ENCODE results near the gene PRKCB.
A peak's percentile ranks its signal among the peaks of the same experiment; 100 is the strongest.

Gene PRKCB

GRCh38 chr16:23867566-23867965, 31.8 kb downstream of the PRKCB start:
- DNase-seq: no peak

GRCh38 chr16:23868136-23868535, 32.4 kb downstream of the PRKCB start:
- DNase-seq: no peak

GRCh38 chr16:23869052-23869451, 33.3 kb downstream of the PRKCB start:
- DNase-seq: no peak

- no peak for DNase-seq
These were observed 36.1 kb downstream of the PRKCB start for GRCh38 chr16:23871924-23872323.

GRCh38 chr16:23874613-23875294, 39.0 kb downstream of the PRKCB start:
- DNase-seq: peak; percentile 52

- DNase-seq: no peak
These were observed 40.6 kb downstream of the PRKCB start for GRCh38 chr16:23876256-23876896.

- DNase-seq: peak; percentile 61
These were observed 41.6 kb downstream of the PRKCB start for GRCh38 chr16:23877107-23878070.

GRCh38 chr16:23879735-23880373, 44.1 kb downstream of the PRKCB start:
- DNase-seq: no peak

GRCh38 chr16:23889189-23889588, 53.4 kb downstream of the PRKCB start:
- no peak for DNase-seq

GRCh38 chr16:23893986-23894385, 58.2 kb downstream of the PRKCB start:
- no peak for DNase-seq

- no peak for DNase-seq
These were observed 59.3 kb downstream of the PRKCB start for GRCh38 chr16:23895052-23895451.

- peak; percentile 42 for DNase-seq
These were observed 61.3 kb downstream of the PRKCB start for GRCh38 chr16:23896832-23897821.

- DNase-seq: no peak
These were observed 63.1 kb downstream of the PRKCB start for GRCh38 chr16:23898682-23899430.

- DNase-seq: no peak
These were observed 64.1 kb downstream of the PRKCB start for GRCh38 chr16:23899869-23900268.

GRCh38 chr16:23900480-23901177, 64.8 kb downstream of the PRKCB start:
- peak; percentile 43 for DNase-seq

GRCh38 chr16:23901178-23902033, 65.6 kb downstream of the PRKCB start:
- DNase-seq: peak; percentile 97

- DNase-seq: peak; percentile 81
These were observed 66.4 kb downstream of the PRKCB start for GRCh38 chr16:23902034-23902747.

- DNase-seq: no peak
These were observed 67.1 kb downstream of the PRKCB start for GRCh38 chr16:23902748-23903414.

Data from hematopoietic multipotent progenitor cell treated with erythropoietin and hydrocortisone succinate and interleukin-3 and kit ligand, for 6 days (in vitro differentiated cells).